GM12878 (cell line): Measurements from ENCODE around the gene ADGRV1. TPM values are rescaled to one million over a fixed set of nuclear protein-coding genes. Genes with fewer than 3 reads are reported as not detected.

ENCODE experiments used
- ATAC-seq: fragments of 200-7000 bp; cut with Tn5 transposase; 3 replicates; pipeline ENCODE4 v1.9.1; 2020; ENCODE audit warnings: mild to moderate bottlenecking, moderate library complexity
- BruUV-seq: library from RNA; stranded (reverse); fragments of 400-500 nt; replicated peaks from 2 replicates; lab custom pipeline; 2021; lab: Mats Ljungman, UMichigan
- CTCF ChIA-PET: fragments of 300-600 bp; sonication (Branson Sonifier 250); formaldehyde crosslinking; extraction: SDS; loops from one replicate; lab custom pipeline; 2021; ENCODE audit warnings: inconsistent platforms; lab: Yijun Ruan, JAX
- POLR2A ChIA-PET: fragments of 350-600 bp; formaldehyde crosslinking; extraction: SDS; loops from one replicate; lab custom pipeline; 2021; ENCODE audit warnings: inconsistent platforms; lab: Charles Lee
- RAD21 ChIA-PET: fragments of 300-600 bp; sonication (Branson Sonifier 250); formaldehyde crosslinking; loops from one replicate; lab custom pipeline; 2023; ENCODE audit warnings: antibody characterized with exemption; ENCODE audit not compliant: unreplicated experiment; lab: Charles Lee
- SMC1A ChIA-PET: fragments of 300-600 bp; sonication (Branson Sonifier 250); formaldehyde crosslinking; loops from one replicate; lab custom pipeline; 2023; ENCODE audit not compliant: unreplicated experiment, uncharacterized antibody; lab: Charles Lee
- DNase-seq: peaks from one replicate; pipeline ENCODE4 v3.0.0-alpha.2; 2011; ENCODE audit warnings: low read depth, low spot score
- FAIRE-seq: peaks from 3 replicates; lab custom pipeline; 2011; peaks lifted over from hg19 to GRCh38; lab: Jason Lieb, UNC
- H2AFZ ChIP-seq: 2 replicates; pipeline ENCODE4 v1.6.0; 2011; ENCODE audit warnings: low read depth, low read length, control low read depth; ENCODE audit not compliant: control insufficient read depth
- H3K27ac ChIP-seq: 2 replicates; pipeline ENCODE4 v1.5.1; 2011; ENCODE audit warnings: control low read depth; ENCODE audit not compliant: control insufficient read depth, insufficient read depth
- H3K27me3 ChIP-seq, 2 experiments: replicated peaks in 1 of 2; 2 replicates each; pipeline versions ENCODE4 v1.6.0 to v1.6.1; 2011; ENCODE audit warnings: low read length in 1 of 2; ENCODE audit not compliant: control insufficient read depth in 2 of 2, insufficient read depth in 2 of 2
- H3K36me3 ChIP-seq, 2 experiments: 2 replicates each; pipeline ENCODE4 v1.5.1; 2011; ENCODE audit warnings: low read length in 1 of 2; ENCODE audit not compliant: control insufficient read depth in 2 of 2, insufficient read depth in 2 of 2
- H3K4me1 ChIP-seq: 2 replicates; pipeline ENCODE4 v1.6.1; 2011; ENCODE audit warnings: mild to moderate bottlenecking, low read length, moderate library complexity, mixed read lengths; ENCODE audit not compliant: control insufficient read depth, insufficient read depth
- H3K4me2 ChIP-seq: 2 replicates; pipeline ENCODE4 v1.6.0; 2011; ENCODE audit warnings: control low read depth; ENCODE audit not compliant: control insufficient read depth, insufficient read depth
- H3K4me3 ChIP-seq: fragments of 200-600 bp; sonication (generic); 2 replicates; pipeline ENCODE4 v1.5.1; 2016
- H3K79me2 ChIP-seq: 2 replicates; pipeline ENCODE4 v1.6.0; 2011; ENCODE audit warnings: low read length; ENCODE audit not compliant: control insufficient read depth, insufficient read depth
- H3K9ac ChIP-seq: 2 replicates; pipeline ENCODE4 v1.8.0; 2011; ENCODE audit warnings: low read length, control low read depth, mixed read lengths; ENCODE audit not compliant: control insufficient read depth, insufficient read depth
- H3K9me3 ChIP-seq: replicated peaks from 3 replicates; pipeline ENCODE4 v1.5.1; 2011; ENCODE audit warnings: mild to moderate bottlenecking, low read length; ENCODE audit not compliant: control insufficient read depth, insufficient read depth
- H4K20me1 ChIP-seq: 2 replicates; pipeline ENCODE4 v1.6.0; 2011; ENCODE audit not compliant: control insufficient read depth, insufficient read depth
- ATF7 ChIP-seq: fragments of 450-650 bp; IDR thresholded peaks from 2 replicates; pipeline ENCODE4 v1.6.1; 2016; ENCODE audit warnings: low read depth, mild to moderate bottlenecking
- DPF2 ChIP-seq: fragments of 450-650 bp; IDR thresholded peaks from 2 replicates; pipeline ENCODE4 v1.6.1; 2017; ENCODE audit warnings: mild to moderate bottlenecking
- IRF4 ChIP-seq: IDR thresholded peaks from 2 replicates; pipeline ENCODE4 v1.6.1; 2011; ENCODE audit warnings: low read depth, low read length
- NRF1 ChIP-seq: conservative IDR thresholded peaks from 2 replicates; pipeline ENCODE4 v1.6.1; 2011; ENCODE audit warnings: mild to moderate bottlenecking, low read depth, low read length, improper control_type of control experiment
- POLR2AphosphoS5 ChIP-seq: IDR thresholded peaks from 2 replicates; pipeline ENCODE4 v1.6.1; 2011; ENCODE audit warnings: mild to moderate bottlenecking, low read length, inconsistent platforms
- RELA ChIP-seq: fragments of 450-650 bp; IDR thresholded peaks from 2 replicates; pipeline ENCODE4 v1.8.0; 2014; ENCODE audit warnings: borderline replicate concordance; ENCODE audit not compliant: partially characterized antibody
- SMARCA5 ChIP-seq: fragments of 450-650 bp; IDR thresholded peaks from 2 replicates; pipeline ENCODE4 v1.6.1; 2017; ENCODE audit warnings: mild to moderate bottlenecking
- YY1 ChIP-seq: IDR thresholded peaks from 2 replicates; pipeline ENCODE4 v1.6.1; 2011; ENCODE audit warnings: low read depth, mild to moderate bottlenecking, low read length
- WGBS: methylation state at CpG from one replicate; pipeline ENCODE4 v1.1.6; 2016; ENCODE audit warnings: low lambda C conversion rate; ENCODE audit not compliant: insufficient replicate concordance, insufficient coverage; ENCODE audit errors: missing lambda C conversion rate; 5-methylcytosine and 5-hydroxymethylcytosine counted together
- in situ Hi-C: fragments of 300-500 bp; cut with MboI; formaldehyde crosslinking; loops from 9 replicates; pipeline ENCODE4 v1.14.3; 2018; ENCODE audit warnings: mixed read lengths
- intact Hi-C: fragments of 100-400 bp; cut with micrococcal nuclease; formaldehyde crosslinking; loops from one replicate; pipeline ENCODE4 v1.14.2; 2022; ENCODE audit not compliant: unreplicated experiment
- polyA plus RNA-seq, 11 experiments: library from polyadenylated mRNA; depleted of rRNA in 4 of 11; unstranded in 6 of 11; stranded (reverse) in 5 of 11; fragments of >200 nt; fragmentation: Nextera tagmentation in 4 of 11; fragmentation: Illumina TruSeq in 1 of 11; extraction: Ambion mirVana in 4 of 11; extraction: Trizol in 1 of 11; gene quantifications; 1 replicate in 1 of 11; 2 replicates in 10 of 11; pipeline versions ENCODE4 v1.2.1 to v1.2.3, GENCODE V29; 2011 to 2016; ENCODE audit warnings: inconsistent platforms in 2 of 11, missing spikeins in 2 of 11, low read depth in 1 of 11
- total RNA-seq, 4 experiments: library from RNA; depleted of rRNA in 3 of 4; stranded (reverse); fragments of >200 nt in 3 of 4; fragmentation: Illumina TruSeq in 1 of 4; extraction: Trizol in 1 of 4; gene quantifications; 2 replicates each; pipeline versions ENCODE4 v1.2.1 to v1.2.3, GENCODE V29; 2013 to 2021
- TF ChIP-seq, protein P1 (sequence below): fragments of 450-650 bp; IDR thresholded peaks from 2 replicates; pipeline ENCODE4 v1.6.1; 2017; ENCODE audit warnings: mild to moderate bottlenecking, moderate library complexity
- TF ChIP-seq, protein P2 (sequence below): fragments of 450-650 bp; conservative IDR thresholded peaks from 2 replicates; pipeline ENCODE4 v1.6.1; 2017; ENCODE audit warnings: mild to moderate bottlenecking, moderate library complexity
- TF ChIP-seq, protein P3 (sequence below): fragments of 450-650 bp; IDR thresholded peaks from 2 replicates; pipeline ENCODE4 v1.6.1; 2018; ENCODE audit warnings: borderline replicate concordance, mild to moderate bottlenecking; ENCODE audit not compliant: partially characterized antibody
- TF ChIP-seq, protein P4 (sequence below): fragments of 450-650 bp; IDR thresholded peaks from 2 replicates; pipeline ENCODE4 v1.6.1; 2016; ENCODE audit warnings: mild to moderate bottlenecking

Gene ADGRV1
- total and polyA plus RNA-seq, 10 of the 15 experiments (the other 5 are each of a cell fraction or from before 2014, with no cell fraction given) = 0.04 to 8.1 (median 0.16) TPM; not detected in 1

DNA sequence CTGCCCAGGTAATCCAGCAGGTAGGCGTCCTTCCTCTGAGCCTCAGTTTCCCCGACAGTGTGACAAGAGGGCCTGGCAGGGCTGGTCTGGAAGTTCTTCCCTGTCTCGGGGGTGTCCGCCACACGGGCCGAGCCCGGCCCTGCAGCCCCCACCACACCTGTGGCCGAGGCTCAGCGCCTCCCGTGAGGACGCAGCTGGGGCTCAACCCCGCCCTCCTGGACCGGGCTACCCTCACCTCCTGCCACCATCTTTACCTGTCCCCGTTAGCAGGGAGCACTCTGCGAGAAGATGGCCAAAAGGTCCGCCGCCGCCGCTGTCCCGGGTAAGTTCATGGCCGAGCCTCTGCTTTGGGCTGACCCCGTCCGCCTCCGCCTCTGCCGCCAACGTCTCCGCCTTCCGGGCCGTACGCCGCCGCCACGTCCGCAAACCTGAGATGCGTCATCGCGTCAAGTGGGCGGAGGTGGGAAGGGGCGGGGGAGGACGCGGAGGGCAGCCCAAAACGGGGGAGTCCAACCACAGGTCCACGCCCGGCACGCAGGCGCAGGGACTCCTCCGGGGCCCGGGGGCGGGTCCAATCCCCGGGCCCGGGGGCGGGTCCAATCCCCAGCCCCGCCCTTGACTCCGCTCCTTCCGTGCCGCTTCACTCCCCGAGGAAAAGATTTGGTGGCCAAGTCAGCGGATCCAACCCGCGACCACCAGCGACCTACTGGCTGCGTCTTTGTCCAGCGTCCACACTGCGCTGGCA is 29.2 kb upstream of the ADGRV1 start, which contains the start of gene LYSMD3:
Gene LYSMD3, minus strand, starts transcription at position 391 of the 745 bp plus-strand sequence. CDS start 4,295 bp downstream, outside the sequence.
- intact Hi-C loops (loop anchor here (1.0 kb wide), 2 partner anchors 55 to 120 kb away; partner anchors contain the start of genes CETN3, MBLAC2 and POLR3G), in situ Hi-C loops (no loop called here)
- TF ChIP-seq SMARCA5 (peak; percentile 78; the same call in 1 of the 2 replicates), IRF4 (no peak), NRF1 (peak; percentile 78), ATF7 (peak; percentile 67), RELA (peak; percentile 71), POLR2AphosphoS5 (peak; percentile 82), DPF2 (peak; percentile 65), YY1 (peak; percentile 86)
- TF ChIP-seq, protein P1, sequence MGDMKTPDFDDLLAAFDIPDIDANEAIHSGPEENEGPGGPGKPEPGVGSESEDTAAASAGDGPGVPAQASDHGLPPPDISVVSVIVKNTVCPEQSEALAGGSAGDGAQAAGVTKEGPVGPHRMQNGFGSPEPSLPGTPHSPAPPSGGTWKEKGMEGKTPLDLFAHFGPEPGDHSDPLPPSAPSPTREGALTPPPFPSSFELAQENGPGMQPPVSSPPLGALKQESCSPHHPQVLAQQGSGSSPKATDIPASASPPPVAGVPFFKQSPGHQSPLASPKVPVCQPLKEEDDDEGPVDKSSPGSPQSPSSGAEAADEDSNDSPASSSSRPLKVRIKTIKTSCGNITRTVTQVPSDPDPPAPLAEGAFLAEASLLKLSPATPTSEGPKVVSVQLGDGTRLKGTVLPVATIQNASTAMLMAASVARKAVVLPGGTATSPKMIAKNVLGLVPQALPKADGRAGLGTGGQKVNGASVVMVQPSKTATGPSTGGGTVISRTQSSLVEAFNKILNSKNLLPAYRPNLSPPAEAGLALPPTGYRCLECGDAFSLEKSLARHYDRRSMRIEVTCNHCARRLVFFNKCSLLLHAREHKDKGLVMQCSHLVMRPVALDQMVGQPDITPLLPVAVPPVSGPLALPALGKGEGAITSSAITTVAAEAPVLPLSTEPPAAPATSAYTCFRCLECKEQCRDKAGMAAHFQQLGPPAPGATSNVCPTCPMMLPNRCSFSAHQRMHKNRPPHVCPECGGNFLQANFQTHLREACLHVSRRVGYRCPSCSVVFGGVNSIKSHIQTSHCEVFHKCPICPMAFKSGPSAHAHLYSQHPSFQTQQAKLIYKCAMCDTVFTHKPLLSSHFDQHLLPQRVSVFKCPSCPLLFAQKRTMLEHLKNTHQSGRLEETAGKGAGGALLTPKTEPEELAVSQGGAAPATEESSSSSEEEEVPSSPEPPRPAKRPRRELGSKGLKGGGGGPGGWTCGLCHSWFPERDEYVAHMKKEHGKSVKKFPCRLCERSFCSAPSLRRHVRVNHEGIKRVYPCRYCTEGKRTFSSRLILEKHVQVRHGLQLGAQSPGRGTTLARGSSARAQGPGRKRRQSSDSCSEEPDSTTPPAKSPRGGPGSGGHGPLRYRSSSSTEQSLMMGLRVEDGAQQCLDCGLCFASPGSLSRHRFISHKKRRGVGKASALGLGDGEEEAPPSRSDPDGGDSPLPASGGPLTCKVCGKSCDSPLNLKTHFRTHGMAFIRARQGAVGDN = peak; percentile 41; the same call in 1 of the 2 replicates
- TF ChIP-seq, protein P2, sequence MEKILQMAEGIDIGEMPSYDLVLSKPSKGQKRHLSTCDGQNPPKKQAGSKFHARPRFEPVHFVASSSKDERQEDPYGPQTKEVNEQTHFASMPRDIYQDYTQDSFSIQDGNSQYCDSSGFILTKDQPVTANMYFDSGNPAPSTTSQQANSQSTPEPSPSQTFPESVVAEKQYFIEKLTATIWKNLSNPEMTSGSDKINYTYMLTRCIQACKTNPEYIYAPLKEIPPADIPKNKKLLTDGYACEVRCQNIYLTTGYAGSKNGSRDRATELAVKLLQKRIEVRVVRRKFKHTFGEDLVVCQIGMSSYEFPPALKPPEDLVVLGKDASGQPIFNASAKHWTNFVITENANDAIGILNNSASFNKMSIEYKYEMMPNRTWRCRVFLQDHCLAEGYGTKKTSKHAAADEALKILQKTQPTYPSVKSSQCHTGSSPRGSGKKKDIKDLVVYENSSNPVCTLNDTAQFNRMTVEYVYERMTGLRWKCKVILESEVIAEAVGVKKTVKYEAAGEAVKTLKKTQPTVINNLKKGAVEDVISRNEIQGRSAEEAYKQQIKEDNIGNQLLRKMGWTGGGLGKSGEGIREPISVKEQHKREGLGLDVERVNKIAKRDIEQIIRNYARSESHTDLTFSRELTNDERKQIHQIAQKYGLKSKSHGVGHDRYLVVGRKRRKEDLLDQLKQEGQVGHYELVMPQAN = peak; percentile 75
- TF ChIP-seq, protein P3, sequence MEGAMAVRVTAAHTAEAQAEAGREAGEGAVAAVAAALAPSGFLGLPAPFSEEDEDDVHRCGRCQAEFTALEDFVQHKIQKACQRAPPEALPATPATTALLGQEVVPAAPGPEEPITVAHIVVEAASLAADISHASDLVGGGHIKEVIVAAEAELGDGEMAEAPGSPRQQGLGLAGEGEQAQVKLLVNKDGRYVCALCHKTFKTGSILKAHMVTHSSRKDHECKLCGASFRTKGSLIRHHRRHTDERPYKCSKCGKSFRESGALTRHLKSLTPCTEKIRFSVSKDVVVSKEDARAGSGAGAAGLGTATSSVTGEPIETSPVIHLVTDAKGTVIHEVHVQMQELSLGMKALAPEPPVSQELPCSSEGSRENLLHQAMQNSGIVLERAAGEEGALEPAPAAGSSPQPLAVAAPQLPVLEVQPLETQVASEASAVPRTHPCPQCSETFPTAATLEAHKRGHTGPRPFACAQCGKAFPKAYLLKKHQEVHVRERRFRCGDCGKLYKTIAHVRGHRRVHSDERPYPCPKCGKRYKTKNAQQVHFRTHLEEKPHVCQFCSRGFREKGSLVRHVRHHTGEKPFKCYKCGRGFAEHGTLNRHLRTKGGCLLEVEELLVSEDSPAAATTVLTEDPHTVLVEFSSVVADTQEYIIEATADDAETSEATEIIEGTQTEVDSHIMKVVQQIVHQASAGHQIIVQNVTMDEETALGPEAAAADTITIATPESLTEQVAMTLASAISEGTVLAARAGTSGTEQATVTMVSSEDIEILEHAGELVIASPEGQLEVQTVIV = peak; percentile 46
- TF ChIP-seq, protein P4, sequence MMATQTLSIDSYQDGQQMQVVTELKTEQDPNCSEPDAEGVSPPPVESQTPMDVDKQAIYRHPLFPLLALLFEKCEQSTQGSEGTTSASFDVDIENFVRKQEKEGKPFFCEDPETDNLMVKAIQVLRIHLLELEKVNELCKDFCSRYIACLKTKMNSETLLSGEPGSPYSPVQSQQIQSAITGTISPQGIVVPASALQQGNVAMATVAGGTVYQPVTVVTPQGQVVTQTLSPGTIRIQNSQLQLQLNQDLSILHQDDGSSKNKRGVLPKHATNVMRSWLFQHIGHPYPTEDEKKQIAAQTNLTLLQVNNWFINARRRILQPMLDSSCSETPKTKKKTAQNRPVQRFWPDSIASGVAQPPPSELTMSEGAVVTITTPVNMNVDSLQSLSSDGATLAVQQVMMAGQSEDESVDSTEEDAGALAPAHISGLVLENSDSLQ = peak; percentile 16; the same call in 1 of the 2 replicates

More for the DNA sequence above, 29.2 kb upstream of the ADGRV1 start, which contains the start of gene LYSMD3:
- 1% methylated on average over 47 of the region's 64 CpGs for WGBS
- Histone ChIP-seq H3K9ac (peak within 1 kb of the TSS; percentile 93), H3K36me3 (no peaks in the 10 kb centered on the region; a peak in 1 of 4 replicates), H3K79me2 (peaks cover 42% of the 10 kb centered on the region), H4K20me1 (no peaks in the 10 kb centered on the region), H3K27me3 (no peaks in the 10 kb centered on the region), H3K4me2 (peak within 1 kb of the TSS; percentile 12), H3K4me1 (no peaks in the 10 kb centered on the region), H3K27ac (peak within 1 kb of the TSS; percentile 86), H3K4me3 (peak within 1 kb of the TSS; percentile 76), H3K9me3 (peaks cover 3% of the 10 kb centered on the region; the same call in 1 of the 3 replicates), H2AFZ (peak within 1 kb of the TSS; percentile 97)
- CTCF ChIA-PET = interaction anchor here (0.7 to 3.8 kb wide), 24 partner anchors 11 to 263 kb away, joined by 3 to 118 read pairs (median 5); partner anchors contain the start of genes CETN3, MBLAC2 and POLR3G
- RAD21 ChIA-PET = interaction anchor here (1.0 to 3.7 kb wide), 9 partner anchors 10 to 1799 kb away, joined by 3 to 43 read pairs (median 4); partner anchors contain the start of genes CETN3, MBLAC2 and POLR3G
- POLR2A ChIA-PET = interaction anchor here (0.7 to 3.4 kb wide), 6 partner anchors 55 to 531 kb away, joined by 3 to 19 read pairs (median 4); partner anchors contain the start of genes CETN3, MBLAC2 and POLR3G
- ATAC-seq (peak; percentile 95), DNase-seq (peak; percentile 89), FAIRE-seq (peak; percentile 7)
- BruUV-seq = no TSS peak
- SMC1A ChIA-PET = interaction anchor here (0.6 to 3.7 kb wide), 19 partner anchors 11 to 1264 kb away, joined by 3 to 46 read pairs (median 4); partner anchors contain the start of genes CETN3, MBLAC2 and POLR3G
